Muscle layer of colon (tissue), 2 donors: Measurements from ENCODE around the gene CLCN3.
"Not testable (repeated sequence)": the region's sequence is repeated elsewhere in the genome, so short reads cannot be mapped to it uniquely, and the experiment has no call there.

Experiments
- H3K27ac ChIP-seq: one replicate; pipeline ENCODE4 v1.7.0; 2013; ENCODE audit warnings: low read depth, mild to moderate bottlenecking, low read length, moderate library complexity
- H3K27me3 ChIP-seq, 2 donors: one replicate each; pipeline ENCODE4 v1.7.0; 2013; ENCODE audit warnings: low read length in 2 of 2, mild to moderate bottlenecking in 2 of 2; ENCODE audit not compliant: insufficient read depth in 2 of 2, control insufficient read depth in 1 of 2
- H3K36me3 ChIP-seq: one replicate; pipeline ENCODE4 v1.7.0; 2013; ENCODE audit warnings: mild to moderate bottlenecking, low read length; ENCODE audit not compliant: insufficient read depth
- H3K4me1 ChIP-seq: one replicate; pipeline ENCODE4 v1.7.0; 2013; ENCODE audit warnings: mild to moderate bottlenecking, low read length; ENCODE audit not compliant: insufficient read depth
- H3K4me3 ChIP-seq, 2 donors: one replicate each; pipeline ENCODE4 v1.7.0; 2013; ENCODE audit warnings: low read length in 2 of 2, low read depth in 1 of 2, mild to moderate bottlenecking in 1 of 2, moderate library complexity in 1 of 2
- H3K9ac ChIP-seq: one replicate; pipeline ENCODE4 v1.7.0; 2013; ENCODE audit warnings: low read length
- H3K9me3 ChIP-seq: one replicate; pipeline ENCODE4 v1.7.0; 2013; ENCODE audit warnings: mild to moderate bottlenecking, low read length
- donor health status: abdominal sarcoma.
- donor health status: Adenocarcinoma of cecum.

Gene CLCN3

DNA sequence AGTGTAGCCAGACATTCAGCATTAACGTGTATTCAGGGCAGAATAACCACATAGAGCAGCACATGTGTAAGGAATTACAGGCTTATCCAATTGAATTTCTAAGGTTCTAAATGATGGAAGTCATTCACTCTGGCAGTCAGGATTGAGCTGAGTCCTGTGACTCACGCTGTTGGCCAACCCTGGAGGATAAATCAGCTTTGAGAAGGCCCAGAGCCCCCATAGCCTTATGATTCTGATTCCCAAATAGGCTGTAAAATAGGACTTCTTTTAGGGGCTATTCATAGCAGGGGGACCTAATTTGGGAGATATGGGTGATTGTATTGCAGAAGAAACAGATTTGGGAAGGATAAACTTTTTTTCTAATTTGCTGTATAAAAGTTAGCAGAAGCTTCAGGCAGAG is 145.5 kb downstream of the CLCN3 start:
- no peaks in the 10 kb centered on the region for H3K36me3 ChIP-seq
- H3K27ac ChIP-seq: no peak overlapping the region
- no peak overlapping the region for H3K4me3 ChIP-seq
- H3K9me3 ChIP-seq: no peaks in the 10 kb centered on the region
- no peaks in the 10 kb centered on the region for H3K27me3 ChIP-seq
- no peaks in the 10 kb centered on the region for H3K4me1 ChIP-seq
- no peak overlapping the region for H3K9ac ChIP-seq

DNA sequence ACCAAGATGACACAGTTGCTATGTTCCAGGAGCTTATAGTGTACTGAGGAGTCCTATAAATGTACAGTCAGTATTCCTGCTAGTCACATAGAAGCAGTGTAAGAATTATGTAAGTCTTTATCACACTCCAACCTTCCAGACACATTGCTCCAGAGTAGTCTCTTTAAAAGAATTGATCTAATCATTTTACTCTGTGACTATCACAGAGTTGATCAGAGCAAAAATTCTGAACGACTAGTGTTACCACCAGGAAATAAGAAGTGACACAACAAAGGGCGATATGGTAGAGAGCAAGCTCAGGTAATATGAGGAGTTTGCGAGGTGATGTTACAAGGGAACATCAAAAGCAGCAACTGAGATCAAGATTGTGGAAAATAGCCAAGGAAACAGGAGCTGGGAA is 146.4 kb downstream of the CLCN3 start:
- H3K9me3 ChIP-seq: no peaks in the 10 kb centered on the region
- no peaks in the 10 kb centered on the region for H3K4me1 ChIP-seq
- no peaks in the 10 kb centered on the region for H3K27me3 ChIP-seq
- H3K9ac ChIP-seq: no peak overlapping the region
- no peak overlapping the region for H3K4me3 ChIP-seq
- H3K27ac ChIP-seq: no peak overlapping the region
- no peaks in the 10 kb centered on the region for H3K36me3 ChIP-seq

DNA sequence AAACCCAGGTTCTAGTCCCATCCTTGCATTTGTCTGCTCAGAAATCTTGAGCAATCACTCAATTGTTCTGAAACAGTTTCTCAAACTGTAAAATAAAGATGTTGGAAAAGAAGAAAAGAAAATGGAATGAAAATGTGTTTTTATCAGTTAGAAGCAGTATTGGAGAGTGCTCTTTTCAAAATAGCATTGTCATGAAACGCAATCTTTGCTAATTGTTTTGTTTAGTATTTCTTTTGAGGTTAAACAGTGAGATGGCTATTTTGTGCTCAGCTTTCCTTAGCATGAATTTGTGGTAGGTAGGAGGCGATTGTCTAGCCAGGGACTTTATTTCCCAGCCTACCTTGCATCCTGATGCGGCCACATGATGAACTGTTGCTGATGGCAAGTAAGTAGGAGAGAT is 148.0 kb downstream of the CLCN3 start:
- Histone ChIP-seq H3K9ac (no peak overlapping the region), H3K27me3 (no peaks in the 10 kb centered on the region), H3K9me3 (no peaks in the 10 kb centered on the region), H3K4me1 (no peaks in the 10 kb centered on the region), H3K4me3 (no peak overlapping the region), H3K27ac (no peak overlapping the region), H3K36me3 (no peaks in the 10 kb centered on the region)

DNA sequence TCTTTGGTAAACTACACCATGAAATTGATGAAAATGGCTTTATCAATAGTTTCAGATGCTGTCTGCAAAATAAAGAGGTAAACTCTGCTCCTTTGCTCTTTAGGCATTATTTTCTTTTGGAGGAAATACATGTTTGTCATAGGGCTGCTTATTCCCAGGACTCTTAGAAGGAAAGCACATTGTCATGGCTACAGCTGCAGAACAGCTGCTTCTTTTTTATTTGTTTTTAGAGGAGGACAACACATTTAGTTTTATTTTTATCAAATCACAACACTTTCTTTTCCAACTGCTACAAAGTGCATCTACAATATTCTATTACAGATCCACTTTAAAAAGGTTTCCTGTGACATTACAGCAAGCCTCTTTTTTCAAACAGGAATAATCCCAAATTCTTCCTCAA is 150.0 kb downstream of the CLCN3 start:
- no peaks in the 10 kb centered on the region for H3K36me3 ChIP-seq
- H3K27ac ChIP-seq: no peak overlapping the region
- no peaks in the 10 kb centered on the region for H3K4me1 ChIP-seq
- H3K9ac ChIP-seq: no peak overlapping the region
- H3K27me3 ChIP-seq: peaks cover 0 to 13% of the 10 kb centered on the region in 2 donors
- H3K9me3 ChIP-seq: no peaks in the 10 kb centered on the region
- no peak overlapping the region for H3K4me3 ChIP-seq

DNA sequence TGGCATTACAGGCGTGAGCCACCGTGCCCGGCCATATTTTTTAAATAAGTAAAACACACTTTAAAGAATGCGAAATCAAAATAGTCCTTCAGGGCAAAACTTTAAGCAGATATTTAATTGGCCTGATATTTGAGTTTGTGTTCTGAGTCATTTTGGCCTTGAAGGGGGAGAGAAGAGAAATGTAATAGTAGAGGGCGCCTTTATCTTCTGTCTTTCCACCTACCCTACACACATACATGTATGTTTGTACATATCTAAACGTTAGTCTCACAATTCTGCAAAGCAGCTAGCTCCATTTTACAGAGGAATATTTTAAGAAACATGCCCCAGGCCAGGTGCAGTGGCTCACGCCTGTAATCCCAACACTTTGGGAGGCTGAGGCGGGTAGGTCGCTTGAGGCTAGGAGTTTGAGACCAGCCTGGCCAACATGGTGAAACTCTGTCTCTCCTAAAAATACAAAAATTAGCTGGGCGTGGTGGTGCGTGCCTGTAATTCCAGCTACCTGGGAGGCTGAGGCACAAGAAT is 151.2 kb downstream of the CLCN3 start:
- H3K27ac ChIP-seq, H3K9me3 ChIP-seq, H3K36me3 ChIP-seq, H3K9ac ChIP-seq, H3K4me3 ChIP-seq, H3K4me1 ChIP-seq: not testable (repeated sequence)
- peaks cover 0 to 16% of the 10 kb centered on the region in 2 donors for H3K27me3 ChIP-seq
